Measurements from ENCODE around the gene MED7. TPM values are rescaled to one million over a fixed set of nuclear protein-coding genes. Genes with fewer than 3 reads are reported as not detected.

MED7 gene
- total and polyA plus RNA-seq, 2 donors (not counting 1 experiment from before 2014, with no cell fraction given): 5.8 to 21.4 TPM

DNA sequence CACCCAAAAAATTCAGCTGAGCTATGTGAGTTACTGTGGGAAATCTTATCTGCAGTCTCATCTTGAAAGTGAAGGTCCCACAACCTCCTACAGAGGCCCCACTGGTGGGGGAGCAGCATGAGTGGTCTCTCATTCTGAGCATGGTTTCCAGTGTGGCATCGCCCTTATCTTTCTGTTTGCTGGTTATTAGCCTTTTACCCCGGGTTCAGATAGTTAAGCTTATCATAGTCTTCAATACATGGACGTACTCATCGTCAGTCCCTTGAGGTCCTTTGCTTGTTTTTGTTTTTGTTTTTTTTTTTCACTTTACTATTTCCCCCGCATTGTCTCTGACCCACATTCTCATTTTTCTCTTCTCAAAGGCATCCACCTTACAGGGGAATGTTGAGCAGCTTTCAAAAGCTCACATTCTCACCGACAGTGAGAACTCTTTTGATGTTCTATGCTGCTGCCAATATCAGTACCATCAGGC, 26.1 kb downstream of the MED7 start:
- Histone ChIP-seq H3K27ac (ENCODE audit: low read length in 2 of 2) (no peak overlapping the region), H3K9me3 (ENCODE audit: control extremely low read depth in 1 of 3, control insufficient read depth in 2 of 3, insufficient read depth in 1 of 3, low read length in 2 of 3) (peaks cover 2 to 16% (median 6%) of the 10 kb centered on the region in 3 donors), H3K36me3 (replicated peaks in 1 of 2; ENCODE audit: control extremely low read depth in 1 of 2, control insufficient read depth in 1 of 2, extremely low read depth in 1 of 2, insufficient read depth in 2 of 2, low read length in 1 of 2) (no peaks in the 10 kb centered on the region), H3K4me3 (ENCODE audit: control extremely low read depth in 1 of 5, extremely low read depth in 1 of 5, insufficient read depth in 1 of 5, low read depth in 2 of 5, low read length in 4 of 5) (no peak overlapping the region), H3K79me2 (ENCODE audit: control insufficient read depth, insufficient read depth, low read length) (no peaks in the 10 kb centered on the region), H3K4me1 (ENCODE audit: control insufficient read depth in 2 of 2, insufficient read depth in 2 of 2, low read length in 2 of 2) (no peaks in the 10 kb centered on the region), H2AFZ (ENCODE audit: insufficient read depth, low read depth, low read length, poor library complexity, severe bottlenecking) (no peak overlapping the region), H3K9ac (ENCODE audit: low read length) (no peak overlapping the region), H4K20me1 (ENCODE audit: control insufficient read depth, insufficient read depth, low read length, poor library complexity, severe bottlenecking) (no peaks in the 10 kb centered on the region), H3K27me3 (replicated peaks in 1 of 4; ENCODE audit: control extremely low read depth in 1 of 4, control insufficient read depth in 3 of 4, insufficient read depth in 4 of 4, low read length in 3 of 4) (peaks cover 0 to 5% (median 0%) of the 10 kb centered on the region in 4 experiments), H3K4me2 (replicated peaks; ENCODE audit: low read depth, low read length, poor library complexity, severe bottlenecking) (no peak overlapping the region)
- ChIA-PET CTCF (no interaction called here), POLR2A (no interaction called here)
- H3K4me1 Mint-ChIP-seq: no peaks in the 10 kb centered on the region
- ATAC-seq (ENCODE audit: low read depth) (no peak), DNase-seq (no peak)
- no peaks in the 10 kb centered on the region for H3K27me3 Mint-ChIP-seq
- intact Hi-C loops (cut with micrococcal nuclease): no loop called here
- no peak overlapping the region for H3K4me3 Mint-ChIP-seq
- TF ChIP-seq EZH2 (IDR thresholded peaks at IDR 0.05; ENCODE audit: borderline replicate concordance, insufficient read depth, low read depth, low read length, poor library complexity, severe bottlenecking): no peak
- TF ChIP-seq, protein P1, sequence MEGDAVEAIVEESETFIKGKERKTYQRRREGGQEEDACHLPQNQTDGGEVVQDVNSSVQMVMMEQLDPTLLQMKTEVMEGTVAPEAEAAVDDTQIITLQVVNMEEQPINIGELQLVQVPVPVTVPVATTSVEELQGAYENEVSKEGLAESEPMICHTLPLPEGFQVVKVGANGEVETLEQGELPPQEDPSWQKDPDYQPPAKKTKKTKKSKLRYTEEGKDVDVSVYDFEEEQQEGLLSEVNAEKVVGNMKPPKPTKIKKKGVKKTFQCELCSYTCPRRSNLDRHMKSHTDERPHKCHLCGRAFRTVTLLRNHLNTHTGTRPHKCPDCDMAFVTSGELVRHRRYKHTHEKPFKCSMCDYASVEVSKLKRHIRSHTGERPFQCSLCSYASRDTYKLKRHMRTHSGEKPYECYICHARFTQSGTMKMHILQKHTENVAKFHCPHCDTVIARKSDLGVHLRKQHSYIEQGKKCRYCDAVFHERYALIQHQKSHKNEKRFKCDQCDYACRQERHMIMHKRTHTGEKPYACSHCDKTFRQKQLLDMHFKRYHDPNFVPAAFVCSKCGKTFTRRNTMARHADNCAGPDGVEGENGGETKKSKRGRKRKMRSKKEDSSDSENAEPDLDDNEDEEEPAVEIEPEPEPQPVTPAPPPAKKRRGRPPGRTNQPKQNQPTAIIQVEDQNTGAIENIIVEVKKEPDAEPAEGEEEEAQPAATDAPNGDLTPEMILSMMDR (IDR thresholded peaks at IDR 0.05): no peak
- 80% methylated on average over 3 of the region's 6 CpGs for WGBS (ENCODE audit: insufficient coverage)
- no peak overlapping the region for H3K27ac Mint-ChIP-seq
- no peaks in the 10 kb centered on the region for H3K9me3 Mint-ChIP-seq (ENCODE audit: insufficient read depth)

GRCh38 chr5:157115502-157115901, 27.2 kb downstream of the MED7 start:
- H3K4me2 ChIP-seq (replicated peaks; ENCODE audit: low read depth, low read length, poor library complexity, severe bottlenecking): no peak overlapping the region
- TF ChIP-seq EZH2 (IDR thresholded peaks at IDR 0.05; ENCODE audit: borderline replicate concordance, insufficient read depth, low read depth, low read length, poor library complexity, severe bottlenecking): no peak
- TF ChIP-seq, protein P1 (IDR thresholded peaks at IDR 0.05): no peak
- peaks cover 0 to 8% (median 0%) of the 10 kb centered on the region in 3 donors for H3K9me3 ChIP-seq (ENCODE audit: control extremely low read depth in 1 of 3, control insufficient read depth in 2 of 3, insufficient read depth in 1 of 3, low read length in 2 of 3)
- ATAC-seq (ENCODE audit: low read depth): no peak
- no peaks in the 10 kb centered on the region for H3K36me3 ChIP-seq (replicated peaks in 1 of 2; ENCODE audit: control extremely low read depth in 1 of 2, control insufficient read depth in 1 of 2, extremely low read depth in 1 of 2, insufficient read depth in 2 of 2, low read length in 1 of 2)
- no peaks in the 10 kb centered on the region for H3K79me2 ChIP-seq (ENCODE audit: control insufficient read depth, insufficient read depth, low read length)
- H3K9me3 Mint-ChIP-seq (ENCODE audit: insufficient read depth): no peaks in the 10 kb centered on the region
- H4K20me1 ChIP-seq (ENCODE audit: control insufficient read depth, insufficient read depth, low read length, poor library complexity, severe bottlenecking): no peaks in the 10 kb centered on the region
- ChIA-PET POLR2A (no interaction called here), CTCF (interaction anchor here (2.2 kb wide), 1 partner anchor 16 kb away, joined by 7 read pairs; no protein-coding TSS in a partner anchor)
- no CpG with 5 or more reads among the region's 1 CpG for WGBS (ENCODE audit: insufficient coverage)
- no peak for DNase-seq
- H3K4me1 Mint-ChIP-seq: no peaks in the 10 kb centered on the region
- intact Hi-C loops (cut with micrococcal nuclease): no loop called here
- no peaks in the 10 kb centered on the region for H3K27me3 ChIP-seq (replicated peaks in 1 of 4; ENCODE audit: control extremely low read depth in 1 of 4, control insufficient read depth in 3 of 4, insufficient read depth in 4 of 4, low read length in 3 of 4)
- H3K4me3 Mint-ChIP-seq: no peak overlapping the region
- H3K27ac ChIP-seq (ENCODE audit: low read length in 2 of 2): no peak overlapping the region
- no peak overlapping the region for H3K4me3 ChIP-seq (ENCODE audit: control extremely low read depth in 1 of 5, extremely low read depth in 1 of 5, insufficient read depth in 1 of 5, low read depth in 2 of 5, low read length in 4 of 5)
- no peak overlapping the region for H3K9ac ChIP-seq (ENCODE audit: low read length)
- H3K4me1 ChIP-seq (ENCODE audit: control insufficient read depth in 2 of 2, insufficient read depth in 2 of 2, low read length in 2 of 2): no peaks in the 10 kb centered on the region
- H3K27me3 Mint-ChIP-seq: no peaks in the 10 kb centered on the region
- H2AFZ ChIP-seq (ENCODE audit: insufficient read depth, low read depth, low read length, poor library complexity, severe bottlenecking): no peak overlapping the region
- H3K27ac Mint-ChIP-seq: no peak overlapping the region
